ENCODE results near the gene HORMAD2.

GRCh38 chr22:30186510-30186909 lies 106.2 kb downstream of the HORMAD2 start:
- no peak for TF ChIP-seq EZH2phosphoT487 (IDR thresholded peaks at IDR 0.05; ENCODE audit: borderline replicate concordance, low read length)
- no peak for TF ChIP-seq CTCF (conservative IDR thresholded peaks at IDR 0.05; ENCODE audit: low read depth, low read length)
- no peak for TF ChIP-seq EZH2 (IDR thresholded peaks at IDR 0.05; ENCODE audit: low read length, unreplicated experiment)

All from PC-3 (cell line).